Activated CD8-positive, alpha-beta T cell treated with anti-CD3 and anti-CD28 coated beads for 36 hours (primary cell): ENCODE results near the gene MECR. TPM values are rescaled to one million over a fixed set of nuclear protein-coding genes. Genes with fewer than 3 reads are reported as not detected.

ENCODE experiments used
- ATAC-seq: fragments of 200-7000 bp; cut with Tn5 transposase; one replicate; pipeline ENCODE4 v1.10.0; 2021; ENCODE audit warnings: mild to moderate bottlenecking, moderate library complexity
- CTCF ChIA-PET: fragments of 350-600 bp; sonication (Branson Sonifier 250); formaldehyde crosslinking; loops from one replicate; lab custom pipeline; 2021; ENCODE audit warnings: antibody characterized with exemption; lab: Charles Lee
- POLR2A ChIA-PET: fragments of 350-600 bp; sonication (Branson Sonifier 250); formaldehyde crosslinking; loops from one replicate; lab custom pipeline; 2021; ENCODE audit warnings: antibody characterized with exemption; lab: Charles Lee
- DNase-seq: peaks from one replicate; pipeline ENCODE4 v3.0.0-alpha.2; 2020
- H3K27ac Mint-ChIP-seq: one replicate; pipeline ENCODE4 v1.8.0; 2021; ENCODE audit warnings: mild to moderate bottlenecking, mixed read lengths
- H3K27me3 Mint-ChIP-seq: one replicate; pipeline ENCODE4 v1.8.0; 2021; ENCODE audit warnings: mixed read lengths
- H3K36me3 Mint-ChIP-seq: one replicate; pipeline ENCODE4 v1.8.0; 2021; ENCODE audit warnings: low read depth, mixed read lengths
- H3K4me1 Mint-ChIP-seq: one replicate; pipeline ENCODE4 v1.8.0; 2021; ENCODE audit warnings: low read depth, mixed read lengths
- H3K4me3 Mint-ChIP-seq: one replicate; pipeline ENCODE4 v1.8.0; 2021; ENCODE audit warnings: mild to moderate bottlenecking, moderate library complexity, mixed read lengths
- H3K9me3 Mint-ChIP-seq: one replicate; pipeline ENCODE4 v1.8.0; 2021; ENCODE audit warnings: mixed read lengths
- CTCF ChIP-seq: fragments of 200-600 bp; IDR thresholded peaks from one replicate; pipeline ENCODE4 v1.8.0; 2022; ENCODE audit warnings: antibody characterized with exemption, mild to moderate bottlenecking
- intact Hi-C: fragments of 100-400 bp; cut with micrococcal nuclease; formaldehyde crosslinking; loops from one replicate; pipeline ENCODE4 v1.10.0; 2022
- total RNA-seq, 2 experiments: library from RNA; stranded (reverse); gene quantifications; one replicate each; pipeline ENCODE4 v1.2.3, GENCODE V29; 2021

Gene MECR
- total RNA-seq, 2 experiments from 2014 or later, result 42.2 to 43.5 TPM

DNA sequence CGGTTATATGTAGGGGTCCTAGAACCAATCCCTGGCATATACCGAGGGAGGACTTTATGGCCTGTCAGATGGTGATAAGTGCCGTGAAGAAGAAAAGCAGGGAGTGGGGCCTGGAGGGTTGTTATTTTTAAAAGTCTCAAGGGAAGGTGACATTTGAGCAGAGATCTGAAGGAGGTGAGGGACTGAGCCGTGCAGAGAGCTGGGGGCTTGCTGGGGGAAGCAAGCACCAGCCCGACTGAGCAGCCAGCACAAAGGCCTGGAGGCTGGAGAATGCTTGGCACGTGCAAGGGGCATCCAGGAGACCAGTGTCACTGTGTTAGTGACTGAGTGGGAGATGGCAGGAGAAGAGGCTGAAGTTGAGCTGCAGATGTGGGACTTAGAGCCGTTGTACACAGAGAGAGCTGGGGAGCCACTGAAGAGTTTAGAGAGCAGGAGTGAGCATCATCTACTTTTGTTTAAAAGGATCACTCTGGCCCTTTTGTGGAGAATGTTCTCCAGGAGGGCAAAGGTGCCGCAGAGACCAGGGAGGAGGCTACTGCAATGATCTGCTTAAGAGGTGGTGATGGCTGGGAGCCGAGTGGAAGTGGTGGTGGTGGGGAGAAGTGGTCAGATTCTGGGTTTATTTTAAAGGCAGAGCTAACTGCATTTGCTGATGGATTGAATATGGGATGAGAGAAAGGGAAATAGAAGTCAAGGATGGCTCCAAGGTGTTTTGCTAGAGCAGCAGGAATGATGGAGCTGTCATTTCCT is 36.8 kb upstream of the MECR start:
- H3K9me3 Mint-ChIP-seq, result no peaks in the 10 kb centered on the region
- DNase-seq, result no peak
- peaks cover 26% of the 10 kb centered on the region for H3K27me3 Mint-ChIP-seq
- TF ChIP-seq CTCF, result no peak
- ChIA-PET CTCF (no interaction called here), POLR2A (no interaction called here)
- no peaks in the 10 kb centered on the region for H3K36me3 Mint-ChIP-seq
- H3K27ac Mint-ChIP-seq, result no peak overlapping the region
- intact Hi-C loops, result no loop called here
- no peak overlapping the region for H3K4me3 Mint-ChIP-seq
- H3K4me1 Mint-ChIP-seq, result no peaks in the 10 kb centered on the region
- no peak for ATAC-seq

- ATAC-seq, result no peak
- Mint-ChIP-seq H3K27ac (no peak overlapping the region), H3K4me1 (no peaks in the 10 kb centered on the region), H3K9me3 (no peaks in the 10 kb centered on the region), H3K4me3 (no peak overlapping the region), H3K36me3 (no peaks in the 10 kb centered on the region), H3K27me3 (peaks cover 26% of the 10 kb centered on the region)
- intact Hi-C loops, result no loop called here
- no peak for DNase-seq
- ChIA-PET CTCF (no interaction called here), POLR2A (no interaction called here)
- TF ChIP-seq CTCF, result no peak
These were observed 36.2 kb upstream of the MECR start for GRCh38 chr1:29266912-29267311.

DNA sequence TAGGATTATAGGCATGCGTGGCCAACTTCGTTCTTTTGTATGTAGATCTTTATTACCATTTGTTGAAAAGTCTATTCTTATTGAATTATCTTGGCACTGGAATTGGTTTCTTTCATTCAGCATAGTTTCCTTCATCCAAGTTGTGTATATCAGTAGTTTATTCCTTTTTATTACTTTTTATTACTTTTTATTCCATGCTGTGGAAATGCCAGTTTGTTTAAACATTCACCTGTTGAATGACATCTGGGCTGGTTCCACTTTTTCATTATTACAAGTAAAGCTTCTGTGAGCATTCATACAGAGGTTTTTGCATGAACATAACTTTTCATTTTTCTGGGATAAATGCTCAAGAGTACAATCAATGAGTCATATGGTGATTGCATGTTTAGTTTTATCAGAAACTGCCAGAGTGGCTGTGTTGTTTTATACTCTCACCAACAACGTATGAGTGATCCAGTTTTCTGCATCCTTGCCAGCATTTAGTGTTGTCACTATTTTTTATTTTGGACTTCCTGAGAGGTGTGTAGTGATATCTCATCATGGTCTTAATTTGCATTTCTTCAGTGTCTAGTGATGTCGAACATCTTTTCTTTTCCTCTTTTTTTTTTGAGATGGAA is 34.1 kb upstream of the MECR start:
- Mint-ChIP-seq H3K4me1 (peaks cover 4% of the 10 kb centered on the region), H3K36me3 (no peaks in the 10 kb centered on the region), H3K27ac (no peak overlapping the region), H3K9me3 (no peaks in the 10 kb centered on the region), H3K27me3 (peaks cover 44% of the 10 kb centered on the region), H3K4me3 (no peak overlapping the region)
- DNase-seq, result no peak
- no peak for TF ChIP-seq CTCF
- intact Hi-C loops, result no loop called here
- POLR2A ChIA-PET, result no interaction called here
- CTCF ChIA-PET, result no interaction called here
- ATAC-seq, result no peak

- no peaks in the 10 kb centered on the region for H3K9me3 Mint-ChIP-seq
- ATAC-seq, result no peak
- TF ChIP-seq CTCF, result no peak
- peaks cover 4% of the 10 kb centered on the region for H3K4me1 Mint-ChIP-seq
- peaks cover 38% of the 10 kb centered on the region for H3K27me3 Mint-ChIP-seq
- H3K4me3 Mint-ChIP-seq, result peak overlapping the region; percentile 51
- intact Hi-C loops, result no loop called here
- no peak for DNase-seq
- no peaks in the 10 kb centered on the region for H3K36me3 Mint-ChIP-seq
- ChIA-PET CTCF (interaction anchor here (1.5 to 2.1 kb wide), 2 partner anchors 10 to 25 kb away, joined by 4 to 5 read pairs; no protein-coding TSS in a partner anchor), POLR2A (interaction anchor here (0.9 kb wide), 1 partner anchor 30 kb away, joined by 3 read pairs; the partner anchor contains the start of gene MECR)
- no peak overlapping the region for H3K27ac Mint-ChIP-seq
These were observed 29.8 kb upstream of the MECR start for GRCh38 chr1:29260531-29260930.
